ENCODE results near the gene HSPBP1.

The HSPBP1 gene

DNA sequence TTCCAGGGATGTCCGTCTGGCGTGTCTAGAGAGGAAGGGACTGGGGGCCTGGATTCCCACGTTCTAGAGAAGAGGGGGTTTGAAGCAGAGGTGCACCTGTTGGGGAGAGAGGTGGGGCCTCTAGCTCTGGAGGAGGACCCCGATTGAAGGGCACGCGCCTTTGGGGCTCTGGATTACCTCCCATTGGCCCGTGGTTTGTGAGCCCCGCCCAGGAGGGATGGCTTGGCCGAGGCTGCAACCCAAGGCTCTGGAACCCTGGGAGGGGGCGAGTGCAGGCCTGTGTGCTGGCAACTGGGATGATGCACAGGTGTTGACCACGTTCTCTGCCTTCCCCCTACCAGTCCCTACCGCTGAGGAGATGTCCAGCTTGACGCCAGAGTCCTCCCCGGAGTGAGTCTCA is 25.1 kb upstream of the HSPBP1 start:
- DNase-seq, result no peak

DNA sequence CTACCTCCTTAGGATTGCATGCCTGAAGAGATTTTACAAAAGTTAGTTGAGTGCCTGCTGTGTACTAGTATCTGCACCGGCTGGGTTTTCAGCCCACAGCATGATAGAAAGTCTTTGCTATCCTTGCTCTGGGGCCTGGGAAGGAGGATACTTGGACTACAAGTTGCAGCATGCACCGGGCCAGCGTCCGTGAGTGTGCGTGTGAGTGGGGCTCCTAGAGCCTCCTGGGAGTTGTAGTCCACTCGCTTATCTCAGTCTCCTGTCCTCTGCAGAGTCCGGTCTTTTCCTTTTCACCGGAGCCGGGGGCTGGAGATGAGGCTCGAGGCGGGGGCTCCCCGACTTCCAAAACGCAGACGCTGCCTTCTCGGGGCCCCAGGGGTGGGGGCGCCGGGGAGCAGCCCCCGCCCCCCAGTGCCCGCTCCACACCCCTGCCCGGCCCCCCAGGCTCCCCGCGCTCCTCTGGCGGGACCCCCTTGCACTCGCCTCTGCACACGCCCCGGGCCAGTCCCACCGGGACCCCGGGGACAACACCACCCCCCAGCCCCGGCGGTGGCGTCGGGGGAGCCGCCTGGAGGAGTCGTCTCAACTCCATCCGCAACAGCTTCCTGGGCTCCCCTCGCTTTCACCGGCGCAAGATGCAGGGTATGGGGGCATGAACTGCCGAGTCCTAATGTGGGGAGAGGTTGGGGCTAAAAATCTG is 24.5 kb upstream of the HSPBP1 start:
- DNase-seq, result peak; percentile 24 to 56 (median 32)

DNA sequence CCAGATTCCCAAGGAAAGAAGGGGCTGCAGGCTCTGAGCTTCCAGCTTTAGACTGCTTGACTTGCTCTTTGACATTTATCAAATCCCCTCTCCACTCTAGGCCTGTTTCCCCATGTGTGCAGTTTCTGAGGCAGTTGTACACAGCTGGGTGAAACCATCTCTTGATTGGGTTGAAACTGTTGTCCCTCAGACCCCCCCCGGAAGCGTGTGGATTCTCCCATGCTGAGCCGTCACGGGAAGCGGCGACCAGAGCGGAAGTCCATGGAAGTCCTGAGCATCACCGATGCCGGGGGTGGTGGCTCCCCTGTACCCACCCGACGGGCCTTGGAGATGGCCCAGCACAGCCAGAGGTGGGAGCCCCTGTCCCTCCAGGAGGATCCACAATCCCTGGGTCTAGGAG is 23.6 kb upstream of the HSPBP1 start:
- no peak for DNase-seq

DNA sequence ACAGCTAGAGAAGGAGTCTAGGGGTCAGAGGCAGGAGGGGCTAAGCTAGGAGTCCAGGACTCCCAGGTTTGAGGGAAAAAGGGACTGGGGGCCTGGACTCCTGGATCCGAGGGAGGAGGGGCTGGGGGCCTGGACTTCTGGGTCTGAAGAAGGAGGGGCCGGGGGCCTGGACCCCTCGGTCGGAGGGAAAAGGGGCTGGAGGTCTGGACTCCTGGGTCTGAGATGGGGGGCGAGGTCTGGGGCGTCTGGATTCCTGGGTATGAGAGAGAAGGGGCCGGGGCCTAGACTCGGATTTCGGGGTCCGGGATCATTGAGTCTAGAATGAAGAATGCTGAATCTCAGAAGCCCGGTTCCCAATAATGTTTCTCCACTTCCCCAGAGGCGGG is 22.4 kb upstream of the HSPBP1 start:
- DNase-seq, result no peak

DNA sequence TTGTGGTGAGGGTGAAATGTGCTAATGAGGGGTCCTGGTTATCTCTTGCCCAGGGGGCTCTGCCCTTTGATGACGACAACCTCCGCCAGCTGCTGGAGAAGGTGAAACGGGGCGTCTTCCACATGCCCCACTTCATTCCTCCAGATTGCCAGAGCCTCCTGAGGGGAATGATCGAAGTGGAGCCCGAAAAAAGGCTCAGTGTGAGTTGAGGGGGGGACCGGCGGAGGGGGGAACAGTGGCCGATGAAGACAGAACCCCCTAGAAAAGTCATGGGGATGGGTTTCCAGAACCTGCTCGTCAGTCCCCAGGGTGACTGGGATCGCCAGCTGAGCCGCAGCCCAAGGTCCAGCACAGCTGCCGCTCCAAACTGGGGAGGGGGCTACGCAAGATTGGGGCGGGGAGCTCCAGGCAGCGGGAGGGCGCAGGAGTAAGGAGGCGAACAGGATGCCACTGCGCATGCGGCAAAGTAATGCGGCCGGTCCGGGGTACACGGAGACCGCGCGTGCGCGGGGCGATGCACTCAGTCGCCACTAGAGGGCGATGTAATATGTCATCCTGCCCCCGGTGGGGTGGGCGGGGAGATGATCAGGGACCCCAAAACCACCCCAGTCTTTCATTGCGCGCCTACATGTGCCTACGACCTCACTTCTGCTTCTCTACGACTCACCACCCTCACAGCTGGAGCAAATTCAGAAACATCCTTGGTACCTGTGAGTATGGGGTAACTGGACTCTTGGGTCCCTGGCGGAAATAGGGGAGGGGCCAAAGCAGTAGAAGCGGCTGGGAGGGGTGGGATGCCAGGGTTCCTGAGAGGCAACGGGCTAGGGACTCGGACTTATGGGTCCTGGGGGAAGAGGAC is 21.8 kb upstream of the HSPBP1 start:
- DNase-seq, result peak; percentile 66 to 89 (median 80)

DNA sequence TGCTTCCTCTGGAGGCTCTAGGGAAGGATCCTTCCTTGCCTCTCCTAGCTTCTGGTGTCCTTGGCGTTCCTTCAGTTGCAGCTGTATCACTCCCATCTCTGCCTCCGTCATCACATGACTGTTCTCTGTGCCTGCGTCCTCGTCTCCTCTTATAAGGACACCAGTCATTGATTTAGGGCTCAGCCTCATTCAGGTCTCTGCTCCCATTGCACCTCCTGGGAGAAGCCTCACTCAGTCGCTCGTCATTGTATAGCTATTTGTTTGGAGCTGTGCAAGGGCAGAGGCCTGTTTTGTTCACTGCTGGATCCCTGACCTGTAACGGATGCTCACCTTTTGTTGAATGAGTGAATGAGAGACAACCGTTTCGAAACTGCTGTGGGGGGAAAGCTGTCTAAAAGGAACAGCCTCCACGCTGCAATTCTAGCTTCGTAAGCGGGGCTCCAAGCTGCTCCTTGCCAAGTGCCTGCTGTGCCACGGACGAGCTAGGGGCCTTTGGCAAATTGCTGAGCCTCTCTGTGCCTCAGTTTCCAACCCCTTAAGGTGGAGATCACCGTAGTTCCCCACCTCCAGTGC is 21.1 kb upstream of the HSPBP1 start:
- no peak for DNase-seq

DNA sequence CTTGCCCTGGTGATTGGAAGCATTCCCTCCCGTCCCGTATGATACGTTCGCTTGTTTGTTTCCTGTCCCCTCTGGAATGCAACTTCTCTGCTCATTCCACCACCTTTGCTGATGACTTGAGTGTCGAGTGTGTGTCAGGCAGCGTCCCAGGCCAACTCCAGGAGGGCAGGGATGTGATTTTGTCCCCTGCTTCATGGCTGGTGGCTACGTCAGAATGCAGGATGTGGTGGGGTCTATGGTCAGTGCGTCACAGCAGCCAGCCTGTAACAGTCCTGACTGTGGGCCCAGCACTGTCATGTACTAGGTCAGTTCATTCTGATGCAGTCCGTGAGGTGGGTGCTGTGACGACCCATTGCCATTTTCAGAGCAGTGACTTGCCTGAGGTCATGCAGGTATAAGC is 20.1 kb upstream of the HSPBP1 start:
- no peak for DNase-seq

DNA sequence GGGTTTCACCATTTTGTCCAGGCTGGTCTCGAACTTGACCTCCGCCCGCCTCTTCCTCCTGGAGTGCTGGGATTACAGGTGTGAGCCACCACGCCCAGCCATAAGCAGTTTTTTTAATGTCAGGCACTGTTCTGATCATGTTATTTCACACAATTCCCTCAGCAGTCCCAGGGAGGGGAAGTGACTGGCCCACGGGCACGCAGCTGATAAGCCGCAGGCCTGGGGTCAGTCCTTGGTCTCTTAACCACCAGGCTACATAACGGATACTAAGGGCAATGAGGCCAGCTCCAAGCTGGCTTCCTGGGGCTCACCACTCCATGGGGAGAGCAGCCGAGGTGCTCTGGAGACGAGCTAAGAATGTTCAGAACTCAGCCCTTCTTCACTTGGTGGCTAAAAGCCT is 17.4 kb upstream of the HSPBP1 start:
- no peak for DNase-seq

DNA sequence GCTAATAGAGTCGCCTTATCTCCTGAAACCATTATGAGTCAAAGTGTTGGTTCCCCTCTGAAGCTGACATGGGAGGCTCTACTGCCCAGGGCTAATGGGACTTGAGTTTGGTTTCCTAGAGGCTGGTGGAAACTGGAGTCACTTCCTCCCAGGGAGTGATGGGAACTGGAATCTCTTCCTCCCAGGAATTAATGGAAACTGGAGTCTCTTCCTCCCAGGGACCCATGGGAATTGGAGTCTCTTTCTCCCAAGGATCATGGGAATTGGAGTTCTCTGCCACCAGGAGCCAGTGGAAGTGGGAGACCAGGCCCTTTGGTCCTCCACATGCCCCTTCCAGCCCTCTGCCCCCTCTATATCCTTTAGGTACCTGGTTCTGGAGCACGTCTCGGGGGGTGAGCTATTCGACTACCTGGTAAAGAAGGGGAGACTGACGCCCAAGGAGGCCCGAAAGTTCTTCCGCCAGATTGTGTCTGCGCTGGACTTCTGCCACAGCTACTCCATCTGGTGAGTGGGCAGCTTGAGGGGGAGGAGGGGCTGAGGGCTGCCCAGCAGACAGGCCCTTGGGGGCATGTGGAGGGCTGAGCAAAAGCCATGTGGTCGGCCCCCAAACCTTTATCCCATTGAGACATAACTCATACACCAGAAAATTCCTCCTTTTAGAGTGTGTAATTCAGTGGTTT is 9.3 kb upstream of the HSPBP1 start:
- no peak for DNase-seq

DNA sequence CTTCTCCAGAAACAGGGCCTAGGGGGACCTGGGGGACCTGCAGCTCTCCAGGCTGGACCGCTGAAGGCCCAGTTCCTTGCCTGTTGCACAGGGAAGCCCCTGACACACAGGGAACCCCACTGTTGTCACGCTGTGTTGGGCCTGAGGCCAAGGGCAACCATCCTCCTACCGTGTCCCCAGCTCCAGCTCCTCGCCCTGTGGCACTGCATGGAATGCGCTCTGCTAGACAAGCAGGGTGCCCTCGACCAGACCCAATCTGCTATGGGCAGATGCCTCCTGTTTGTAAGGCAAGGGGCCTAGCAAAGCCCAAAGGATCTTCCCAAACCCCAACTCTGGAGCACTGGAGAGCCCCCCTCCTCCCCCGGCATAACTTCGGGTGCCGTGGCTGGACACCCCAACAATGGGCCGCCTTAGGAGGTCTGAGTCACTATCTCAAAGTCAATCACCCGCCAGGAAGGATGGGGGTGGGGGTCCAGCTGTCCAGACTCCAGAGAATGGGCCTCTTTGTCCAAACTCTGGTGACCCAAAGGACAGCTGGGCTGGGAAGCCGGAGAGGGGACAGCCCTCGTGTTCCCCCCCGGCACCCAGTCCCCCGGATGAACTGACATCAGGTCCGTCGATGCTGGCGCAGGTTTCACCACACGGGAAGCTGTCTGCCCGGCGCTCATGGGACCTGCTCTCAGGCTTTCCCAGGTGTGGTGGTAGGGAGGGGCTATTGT is 7.6 kb upstream of the HSPBP1 start:
- no peak for DNase-seq

DNA sequence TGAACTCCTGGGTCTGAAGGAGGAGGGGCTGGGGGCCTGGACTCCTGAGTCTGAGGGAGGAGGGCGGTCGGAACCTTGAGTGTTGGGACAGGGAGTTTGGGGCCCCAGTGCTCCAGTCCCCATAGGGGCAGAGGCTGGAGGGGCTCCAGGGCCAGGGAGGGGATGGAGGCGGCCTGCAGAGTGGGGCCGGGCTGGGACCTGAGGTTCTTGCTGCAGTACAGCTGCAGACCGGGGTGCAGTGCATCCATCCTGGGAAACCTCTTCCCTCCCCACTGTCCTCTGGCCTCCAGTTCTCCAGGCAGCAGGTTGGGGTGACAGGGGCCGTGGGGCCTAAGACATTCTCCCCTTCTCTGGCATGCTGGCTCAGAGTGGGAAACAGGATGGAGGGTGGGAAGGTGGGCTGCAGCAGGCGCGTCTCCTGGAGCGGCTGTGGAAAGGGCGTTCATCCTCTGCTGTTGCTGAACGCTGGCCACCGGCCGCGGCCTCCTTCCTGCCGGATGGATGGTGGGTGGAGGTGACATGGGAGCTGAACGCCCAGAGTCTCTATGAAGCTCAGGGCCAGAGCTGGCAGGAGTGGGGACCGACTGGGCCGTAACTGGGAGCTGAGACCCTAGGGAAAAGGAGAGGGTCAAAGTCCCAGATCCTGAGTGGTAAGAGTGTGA is 5.5 kb upstream of the HSPBP1 start:
- DNase-seq, result no peak

DNA sequence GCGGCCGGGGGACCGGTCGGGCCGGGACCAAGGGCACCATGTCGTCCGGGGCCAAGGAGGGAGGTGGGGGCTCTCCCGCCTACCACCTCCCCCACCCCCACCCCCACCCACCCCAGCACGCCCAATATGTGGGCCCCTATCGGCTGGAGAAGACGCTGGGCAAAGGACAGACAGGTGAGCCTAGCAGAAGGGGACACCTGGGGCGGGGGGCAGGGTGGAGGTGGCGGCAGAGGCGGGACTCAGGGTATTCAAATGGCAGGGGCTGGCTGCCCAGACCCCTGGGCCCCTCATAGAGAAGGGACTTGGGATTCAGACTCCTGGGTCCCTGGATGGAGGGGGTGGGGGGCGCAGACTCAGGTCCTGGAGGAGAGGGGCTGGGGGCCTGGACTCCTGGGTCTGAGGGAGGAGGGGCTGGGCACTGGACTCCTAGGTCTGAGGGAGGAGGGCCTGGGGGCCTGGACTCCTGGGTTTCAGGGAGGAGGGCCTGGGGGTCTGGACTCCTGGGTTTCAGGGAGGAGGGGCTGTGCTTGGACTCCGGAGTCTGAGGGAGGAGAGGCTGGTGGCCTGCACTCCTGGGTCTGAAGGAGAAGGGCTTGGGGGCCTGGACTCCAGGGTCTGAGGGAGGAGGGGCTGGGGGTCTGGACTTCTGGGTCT is 4.6 kb upstream of the HSPBP1 start:
- peak in 1 of 3 experiments; percentile 20 for DNase-seq

DNA sequence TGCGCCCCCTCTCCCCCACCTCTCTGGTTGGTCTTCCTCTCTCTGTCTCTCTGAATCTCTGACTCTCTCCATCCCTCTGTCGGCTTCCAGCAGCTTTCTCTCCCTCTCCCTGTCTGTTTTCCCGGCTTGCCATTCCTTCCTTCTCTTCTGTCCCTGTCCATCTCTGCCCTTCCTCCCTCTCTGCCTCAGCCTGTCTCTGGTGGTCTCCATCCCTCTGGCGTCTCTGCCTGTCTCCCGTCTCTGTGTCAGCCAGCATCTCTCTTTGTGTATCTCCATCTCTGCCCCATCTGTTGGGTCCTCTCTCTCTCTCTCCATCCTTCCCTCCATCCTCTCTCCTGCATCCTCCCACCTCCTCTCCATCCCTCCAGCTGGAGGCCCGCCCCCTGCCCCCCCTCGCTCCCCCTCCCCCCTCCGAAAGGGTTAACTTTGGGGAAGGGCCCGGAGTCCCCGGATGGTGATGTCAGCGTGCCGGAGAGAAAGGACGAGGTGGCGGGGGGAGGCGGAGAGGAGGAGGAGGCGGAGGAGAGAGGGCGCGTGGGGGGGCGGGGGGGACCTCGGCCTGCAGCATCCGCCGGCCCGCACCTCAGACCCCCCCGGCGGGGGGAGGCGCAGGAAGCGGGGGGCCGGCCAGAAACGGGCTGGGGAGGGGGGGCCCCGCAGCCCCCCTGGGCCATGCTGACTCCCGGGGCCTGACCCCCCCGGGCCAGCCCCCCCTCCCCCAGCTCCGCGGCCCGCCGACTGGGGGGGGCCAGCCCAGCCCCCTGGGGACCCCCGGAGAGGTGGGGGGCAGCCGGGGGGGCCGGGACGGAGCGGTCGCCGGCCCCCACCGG is 3.9 kb upstream of the HSPBP1 start, which contains the start of gene BRSK1:
BRSK1 (plus strand) TSS at position 450 of the 830 bp plus-strand sequence. CDS start 446 bp downstream, outside the sequence.
- DNase-seq, result peak; percentile 60 to 82 (median 72)

DNA sequence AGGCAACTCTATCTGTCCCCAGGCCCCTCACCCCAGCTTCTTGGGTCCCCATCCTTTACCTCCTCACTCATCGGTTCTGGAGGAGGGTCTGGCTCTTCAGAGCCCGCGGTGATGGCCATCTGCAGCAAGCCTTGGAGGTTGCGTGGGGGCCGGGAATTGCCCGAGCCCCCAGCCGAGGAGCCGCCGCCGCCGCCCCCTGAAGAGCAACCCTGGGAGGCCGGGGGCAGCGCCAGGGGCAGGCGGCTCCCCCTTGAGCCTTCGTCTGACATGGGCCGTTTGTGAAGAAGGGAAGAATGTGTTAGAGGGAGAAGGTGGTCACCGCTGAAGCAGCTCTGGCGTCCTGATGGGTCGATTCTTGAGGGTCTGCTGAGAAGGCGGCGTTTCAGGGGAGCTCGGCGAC is 570 bp downstream of the HSPBP1 start:
- no peak for DNase-seq

DNA sequence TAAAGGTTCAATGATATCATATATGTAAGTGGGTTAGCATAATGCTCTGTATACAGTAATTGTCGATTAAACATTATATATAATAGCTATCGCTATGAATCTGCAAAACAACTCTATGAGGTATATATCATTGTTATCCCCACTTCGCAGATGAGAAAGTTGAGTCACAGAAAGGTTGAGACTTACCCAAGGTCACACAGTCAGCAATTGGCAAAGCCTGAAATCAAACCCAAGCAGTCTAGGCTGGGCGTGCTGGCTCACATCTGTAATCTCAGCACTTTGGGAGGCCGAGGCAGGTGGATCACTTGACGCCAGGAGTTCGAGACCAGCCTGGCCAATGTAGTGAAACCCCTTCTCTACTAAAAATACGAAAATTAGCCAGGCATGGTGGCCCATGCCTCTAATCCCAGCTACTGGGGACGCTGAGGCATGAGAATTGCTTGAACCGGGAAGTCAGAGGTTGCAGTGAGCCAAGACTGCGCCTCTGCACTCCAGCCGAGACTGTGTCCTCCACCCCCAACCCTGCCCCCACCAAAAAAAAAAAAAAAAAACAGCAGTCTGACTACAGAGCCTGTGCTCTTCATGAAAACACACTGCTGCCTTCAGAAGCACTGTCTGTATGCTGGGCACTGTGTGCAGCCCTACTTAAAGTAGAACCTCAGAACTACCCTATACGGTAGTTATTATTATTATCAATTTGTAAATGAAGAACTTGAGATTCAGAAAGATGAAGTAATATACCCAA is 1.3 kb downstream of the HSPBP1 start:
- no peak for DNase-seq

DNA sequence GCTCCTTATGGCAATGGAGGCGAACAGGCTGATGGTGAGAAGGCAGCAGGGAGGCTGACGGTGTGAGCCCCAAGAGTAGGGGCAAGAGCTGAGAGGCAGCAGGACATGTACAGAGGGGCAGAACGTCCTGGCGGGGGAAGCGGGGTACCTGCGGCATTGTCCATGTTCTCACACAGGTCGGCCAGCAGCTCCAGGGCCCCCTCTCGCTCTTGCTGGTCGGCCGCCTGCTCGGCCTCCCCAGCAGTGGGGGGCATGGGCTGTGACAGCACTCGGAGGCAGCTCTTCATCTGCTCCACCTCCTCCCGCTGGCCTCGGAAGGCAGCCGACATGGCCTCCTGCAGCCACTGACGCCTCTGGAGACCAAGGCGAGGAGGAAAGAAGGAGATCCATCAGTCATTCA is 2.4 kb downstream of the HSPBP1 start:
- no peak for DNase-seq

DNA sequence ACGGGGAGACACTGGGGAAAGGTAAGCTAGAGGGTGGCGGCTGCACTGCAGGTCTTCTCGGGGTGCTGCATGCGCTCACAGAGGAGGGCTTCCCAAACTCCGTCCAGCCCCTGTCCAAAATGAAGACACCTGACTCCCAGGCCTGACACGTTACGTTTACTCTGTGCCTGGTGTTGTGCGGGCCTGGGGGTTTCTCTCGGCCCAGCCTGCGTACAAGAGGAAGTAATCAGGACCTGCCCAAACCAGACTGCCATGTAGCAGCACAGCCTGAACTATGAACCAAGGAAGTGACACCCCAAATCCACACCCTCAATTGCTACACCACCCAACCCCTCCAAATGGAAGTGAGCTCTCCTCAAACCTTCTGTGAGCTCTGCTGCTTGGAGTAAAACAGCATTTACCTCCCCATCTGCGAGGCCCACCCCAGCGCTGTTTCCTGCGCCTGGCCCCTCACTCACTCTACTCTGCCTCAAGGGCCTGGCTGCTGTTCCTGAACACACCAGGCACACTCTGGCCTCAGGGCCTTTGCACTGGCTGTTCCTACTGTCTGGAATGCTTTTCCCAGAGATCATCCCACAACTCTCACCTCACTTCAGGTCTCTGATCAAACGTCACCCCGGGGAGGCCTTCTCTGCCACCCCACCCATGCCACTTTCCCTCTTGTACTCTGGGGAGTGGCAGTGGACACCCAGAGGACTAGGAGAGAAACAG is 3.0 kb downstream of the HSPBP1 start:
- no peak for DNase-seq

DNA sequence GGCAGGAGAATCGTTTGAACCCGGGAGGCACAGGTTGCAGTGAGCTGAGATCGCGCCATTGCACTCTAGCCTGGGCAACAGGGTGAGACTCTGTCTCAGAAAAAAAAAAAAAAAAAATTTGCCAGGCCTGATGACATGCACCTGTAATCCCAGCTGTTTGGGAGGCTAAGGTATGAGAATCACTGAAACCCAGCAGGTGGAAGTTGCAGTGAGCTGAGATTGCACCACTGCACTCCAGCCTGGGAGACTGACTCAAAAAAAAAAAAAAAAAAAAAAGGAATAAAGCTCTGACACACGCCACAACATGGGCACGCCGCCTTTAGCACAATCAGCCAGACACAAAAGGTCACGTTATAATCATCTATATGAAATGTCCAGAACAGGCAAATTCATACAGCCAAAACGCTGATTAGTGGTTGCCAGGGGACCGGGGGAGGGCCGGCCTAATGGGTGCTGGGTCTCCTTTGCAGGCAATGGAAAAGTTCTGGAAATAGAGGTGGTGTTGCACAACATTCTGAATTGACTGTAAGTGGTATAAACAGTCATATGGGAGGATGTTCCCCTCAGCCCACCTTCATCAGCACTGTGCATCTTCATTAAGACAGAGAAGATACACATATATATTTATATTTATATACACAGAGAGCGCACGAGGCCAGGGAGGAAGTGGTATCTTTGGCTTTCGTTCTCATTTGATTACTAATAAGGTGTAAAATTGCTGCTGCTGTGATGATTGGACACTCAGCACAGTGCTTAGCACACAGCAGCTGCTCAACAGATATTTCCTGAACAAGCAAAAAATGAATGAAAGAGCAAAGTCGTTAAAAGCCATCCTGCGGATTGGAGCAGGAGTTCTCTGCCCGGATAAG is 3.8 kb downstream of the HSPBP1 start:
- DNase-seq, result no peak
